Thoracic aorta (tissue), 2 donors: ENCODE results near the gene GALNT5. TPM values are rescaled to one million over a fixed set of nuclear protein-coding genes. Genes with fewer than 3 reads are reported as not detected.
"Not testable (repeated sequence)": the region's sequence is repeated elsewhere in the genome, so short reads cannot be mapped to it uniquely, and the experiment has no call there.

ENCODE experiments used
- ATAC-seq: fragments of 150-250 bp; one replicate; pipeline ENCODE4 v1.8.0; 2017; ENCODE audit warnings: low read depth; ENCODE audit not compliant: insufficient number of reproducible peaks, low FRiP score
- DNase-seq: peaks from one replicate; pipeline ENCODE4 v3.0.0-alpha.2; 2020; ENCODE audit warnings: low spot score
- H3K27ac ChIP-seq, 2 donors: fragments of 200-600 bp; sonication (generic); 1 replicate in 1 of 2; 2 replicates in 1 of 2; pipeline ENCODE4 v1.5.1; 2016; ENCODE audit warnings: mild to moderate bottlenecking in 2 of 2, moderate library complexity in 2 of 2
- H3K27me3 ChIP-seq: fragments of 200-600 bp; sonication (generic); replicated peaks from 2 replicates; pipeline ENCODE4 v1.6.0; 2016; ENCODE audit warnings: mild to moderate bottlenecking; ENCODE audit not compliant: insufficient read depth
- H3K36me3 ChIP-seq: fragments of 200-600 bp; sonication (generic); one replicate; pipeline ENCODE4 v1.5.1; 2016
- H3K4me1 ChIP-seq, 2 donors: fragments of 200-600 bp; sonication (generic); 1 replicate in 1 of 2; 2 replicates in 1 of 2; pipeline versions ENCODE4 v1.5.1 to v1.6.0; 2016; ENCODE audit warnings: low read depth in 2 of 2, mild to moderate bottlenecking in 1 of 2; ENCODE audit not compliant: control insufficient read depth in 1 of 2
- H3K4me3 ChIP-seq: fragments of 200-600 bp; sonication (generic); 2 replicates; pipeline ENCODE4 v1.5.1; 2016; ENCODE audit warnings: mild to moderate bottlenecking
- H3K9me3 ChIP-seq: fragments of 200-600 bp; sonication (generic); 2 replicates; pipeline ENCODE4 v1.5.1; 2016
- CTCF ChIP-seq: fragments of 200-600 bp; sonication (generic); IDR thresholded peaks from one replicate; pipeline ENCODE4 v1.5.1; 2019; ENCODE audit warnings: antibody characterized with exemption
- total RNA-seq, 2 donors: library from RNA; depleted of rRNA; stranded (reverse); fragments of >200 nt; gene quantifications; one replicate each; pipeline versions ENCODE4 v1.1.0 to v1.2.3, GENCODE V29; 2016

GALNT5 gene
- total RNA-seq, 2 donors from 2014 or later = 3.4 to 3.7 TPM

GRCh38 chr2:157339965-157340655 lies 82.6 kb downstream of the GALNT5 start:
- TF ChIP-seq CTCF = no peak
- H3K27ac ChIP-seq = no peak overlapping the region
- ATAC-seq (no peak), DNase-seq (no peak)
- no peaks in the 10 kb centered on the region for H3K27me3 ChIP-seq
- H3K4me3 ChIP-seq = no peak overlapping the region
- H3K9me3 ChIP-seq = no peaks in the 10 kb centered on the region
- H3K4me1 ChIP-seq = no peaks in the 10 kb centered on the region
- H3K36me3 ChIP-seq = no peaks in the 10 kb centered on the region

- not testable (repeated sequence) for H3K36me3 ChIP-seq, DNase-seq, H3K27me3 ChIP-seq, H3K9me3 ChIP-seq, ATAC-seq, H3K27ac ChIP-seq, H3K4me1 ChIP-seq, H3K4me3 ChIP-seq
These were observed 83.9 kb downstream of the GALNT5 start for GRCh38 chr2:157341381-157341780.

GRCh38 chr2:157345647-157346389 lies 88.3 kb downstream of the GALNT5 start:
- ATAC-seq (no peak), DNase-seq (no peak)
- Histone ChIP-seq H3K36me3 (no peaks in the 10 kb centered on the region), H3K4me3 (no peak overlapping the region), H3K27ac (no peak overlapping the region), H3K9me3 (no peaks in the 10 kb centered on the region), H3K4me1 (no peaks in the 10 kb centered on the region), H3K27me3 (no peaks in the 10 kb centered on the region)
- TF ChIP-seq CTCF = no peak

DNA sequence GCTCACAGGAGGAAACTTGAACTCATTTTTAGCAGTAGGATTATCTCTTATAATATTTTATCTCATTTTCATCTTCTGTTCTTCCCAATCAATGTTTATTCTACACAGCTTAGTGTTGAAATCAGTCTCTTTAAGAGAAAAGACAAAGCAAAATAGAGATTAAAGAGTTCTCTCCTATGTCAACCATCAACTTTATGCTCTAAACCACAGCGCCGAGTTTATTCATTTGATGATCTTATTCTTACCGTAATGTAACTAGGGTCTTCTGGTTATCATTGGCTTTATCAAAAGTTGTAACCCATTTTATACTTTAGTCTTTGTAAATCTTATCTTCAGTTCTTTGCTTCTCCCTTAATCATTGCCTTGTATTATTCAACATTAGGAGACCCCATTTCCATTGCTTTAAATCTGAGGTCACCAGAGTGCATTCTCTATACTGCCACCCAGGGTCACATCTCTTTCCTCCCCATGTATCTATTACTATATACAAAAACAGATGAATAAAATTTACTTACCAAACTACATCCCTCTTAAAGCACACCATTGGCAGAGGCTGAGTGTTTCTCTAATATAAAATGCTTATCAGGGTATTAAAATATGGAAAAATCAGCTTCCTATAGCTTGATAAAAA lies 90.9 kb downstream of the GALNT5 start:
- Histone ChIP-seq H3K4me1 (no peaks in the 10 kb centered on the region), H3K27me3 (no peaks in the 10 kb centered on the region), H3K4me3 (no peak overlapping the region), H3K9me3 (no peaks in the 10 kb centered on the region), H3K27ac (no peak overlapping the region), H3K36me3 (no peaks in the 10 kb centered on the region)
- DNase-seq (no peak), ATAC-seq (no peak)
- no peak for TF ChIP-seq CTCF

- Histone ChIP-seq H3K27me3 (no peaks in the 10 kb centered on the region), H3K4me1 (no peaks in the 10 kb centered on the region), H3K27ac (no peak overlapping the region), H3K4me3 (no peak overlapping the region), H3K36me3 (no peaks in the 10 kb centered on the region), H3K9me3 (no peaks in the 10 kb centered on the region)
- TF ChIP-seq CTCF = no peak
- no peak for ATAC-seq
- no peak for DNase-seq
These were observed 92.5 kb downstream of the GALNT5 start for GRCh38 chr2:157349949-157350515.
